GM10266 (cell line): Measurements from ENCODE around the gene CSMD2.

Experiments
- DNase-seq: peaks from one replicate; pipeline ENCODE4 v3.0.0; 2012; ENCODE audit errors: extremely low spot score
- CTCF ChIP-seq: IDR thresholded peaks from 2 replicates; pipeline ENCODE4 v1.5.1; 2012; ENCODE audit warnings: mild to moderate bottlenecking, low read depth; ENCODE audit not compliant: control insufficient read depth, insufficient read depth; ENCODE audit errors: missing control alignments

Gene CSMD2

GRCh38 chr1:34166625-34167361 is 1.8 kb upstream of the CSMD2 start:
- TF ChIP-seq CTCF: no peak
- DNase-seq: no peak

GRCh38 chr1:34166191-34166624 is 1.2 kb upstream of the CSMD2 start:
- no peak for DNase-seq
- no peak for TF ChIP-seq CTCF

GRCh38 chr1:34165422-34165921 is 442 bp upstream of the CSMD2 start:
- TF ChIP-seq CTCF: no peak
- DNase-seq: no peak

GRCh38 chr1:34163792-34164731 is 968 bp downstream of the CSMD2 start:
- no peak for TF ChIP-seq CTCF
- DNase-seq: no peak

GRCh38 chr1:34162852-34163766 is 1.9 kb downstream of the CSMD2 start:
- peak; percentile 65 for TF ChIP-seq CTCF
- DNase-seq: peak; percentile 77

GRCh38 chr1:34156739-34157138 is 8.3 kb downstream of the CSMD2 start:
- no peak for TF ChIP-seq CTCF
- no peak for DNase-seq
